Left colon (tissue), 2 donors: ENCODE data around the gene KRTAP1-5. TPM values are rescaled to one million over a fixed set of nuclear protein-coding genes. Genes with fewer than 3 reads are reported as not detected.
"Not testable (repeated sequence)": the region's sequence is repeated elsewhere in the genome, so short reads cannot be mapped to it uniquely, and the experiment has no call there.

Source experiments
- ATAC-seq: fragments of 200-7000 bp; cut with Tn5 transposase; one replicate; pipeline ENCODE4 v1.9.1; 2020; ENCODE audit warnings: mild to moderate bottlenecking, moderate library complexity
- DNase-seq, 2 donors: peaks; one replicate each; pipeline ENCODE4 v3.0.0-alpha.2; 2020
- intact Hi-C, 2 donors: fragments of 100-400 bp; cut with DNase I in 1 of 2; cut with micrococcal nuclease in 1 of 2; formaldehyde crosslinking; loops; one replicate each; pipeline versions ENCODE4 v1.11.2 to v1.14.0; 2022; cut with DNase I, micrococcal nuclease
- long read RNA-seq: library from polyadenylated mRNA; unstranded; transcript quantifications from one replicate; pipeline ENCODE4 v2.0.0, GENCODE V29; 2021
- total RNA-seq, 2 donors: library from RNA; stranded (reverse); fragmentation: NEBNext Ultra II Directional; extraction: Animal tissue kit (Norgen Biotek cat#: 25700); gene quantifications; one replicate each; pipeline ENCODE4 v1.2.1, GENCODE V29; 2021
- donor health status: DM: no; HTN: no; CAD: no.
- donor health status: DM: yes; HTN: yes; CAD: no.

The KRTAP1-5 gene, protein sequence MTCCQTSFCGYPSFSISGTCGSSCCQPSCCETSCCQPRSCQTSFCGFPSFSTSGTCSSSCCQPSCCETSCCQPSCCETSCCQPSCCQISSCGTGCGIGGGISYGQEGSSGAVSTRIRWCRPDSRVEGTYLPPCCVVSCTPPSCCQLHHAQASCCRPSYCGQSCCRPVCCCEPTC
- not detected for total RNA-seq
- long read RNA-seq = 0 reads

DNA sequence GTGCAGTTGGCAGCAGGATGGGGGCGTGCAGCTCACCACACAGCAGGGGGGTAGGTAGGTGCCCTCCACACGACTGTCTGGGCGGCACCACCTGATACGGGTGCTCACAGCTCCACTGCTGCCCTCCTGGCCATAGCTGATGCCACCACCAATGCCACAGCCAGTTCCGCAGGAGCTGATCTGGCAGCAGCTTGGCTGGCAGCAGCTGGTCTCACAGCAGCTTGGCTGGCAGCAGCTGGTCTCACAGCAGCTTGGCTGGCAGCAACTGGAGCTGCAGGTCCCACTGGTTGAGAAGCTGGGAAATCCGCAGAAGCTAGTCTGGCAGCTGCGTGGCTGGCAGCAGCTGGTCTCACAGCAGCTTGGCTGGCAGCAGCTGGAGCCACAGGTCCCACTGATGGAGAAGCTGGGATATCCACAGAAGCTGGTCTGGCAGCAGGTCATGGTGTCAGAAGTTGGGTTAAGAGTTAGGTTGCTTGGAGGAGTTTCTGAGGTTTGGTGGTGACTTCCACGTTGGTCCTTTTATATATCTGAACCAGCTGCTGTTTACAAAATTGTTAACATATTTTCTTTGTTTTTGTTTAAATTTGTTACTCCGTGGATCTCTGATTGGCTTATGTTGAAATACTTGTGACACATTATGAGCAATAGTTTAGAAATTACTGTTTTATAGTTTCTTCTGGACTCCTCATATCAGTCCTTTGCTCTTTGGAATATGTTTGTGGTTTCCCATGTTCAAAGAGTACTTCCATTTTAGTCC is at the start of gene KRTAP1-5:
Gene KRTAP1-5 (minus strand): TSS at position 494 of the 757 bp plus-strand sequence. CDS start 53 bp downstream, at position 441.
- ATAC-seq = no peak
- intact Hi-C loops = no loop called here

DNA sequence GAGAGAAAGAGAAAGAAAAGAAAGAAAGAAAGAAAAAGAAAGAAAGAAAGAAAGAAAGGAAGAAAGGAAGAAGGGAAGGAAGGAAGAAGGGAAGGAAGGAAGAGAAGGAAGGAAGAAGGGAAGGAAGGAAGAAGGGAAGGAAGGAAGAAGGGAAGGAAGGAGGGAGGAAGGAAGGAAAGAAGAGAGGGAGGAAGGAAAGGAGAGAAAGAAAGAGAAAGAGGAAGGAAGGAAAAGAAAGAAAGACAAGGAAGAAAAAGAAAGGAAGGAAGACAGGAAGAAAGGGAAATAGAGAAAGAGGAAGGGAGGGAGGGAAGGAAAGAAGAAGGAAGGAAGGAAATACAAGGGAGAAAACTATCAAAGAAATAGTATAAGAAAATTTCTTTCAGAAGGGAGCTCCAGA is 49.8 kb upstream of the KRTAP1-5 start:
- no peak for DNase-seq
- ATAC-seq = no peak
- intact Hi-C loops = no loop called here

More for the DNA sequence above, at the start of gene KRTAP1-5:
- DNase-seq = no peak

DNA sequence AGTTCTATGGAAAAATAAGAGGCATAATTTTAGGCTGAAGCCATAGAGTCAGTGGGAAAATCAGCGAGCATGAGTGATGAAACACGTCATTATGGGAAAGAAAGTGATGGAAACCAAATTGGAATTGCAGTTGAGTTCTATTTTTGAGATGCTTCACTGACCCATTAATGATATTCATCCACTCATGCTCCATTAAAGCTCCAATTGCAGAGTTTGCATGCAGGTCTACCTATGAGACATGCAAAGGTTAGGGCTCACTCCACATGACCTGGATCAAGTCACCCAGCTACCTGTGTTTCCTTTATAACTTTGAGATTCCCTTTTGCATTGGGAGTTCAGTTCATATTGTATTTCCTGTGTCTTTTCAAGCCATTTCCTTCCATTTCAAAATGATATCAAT is 46.7 kb upstream of the KRTAP1-5 start:
- intact Hi-C loops = no loop called here
- DNase-seq (no peak), ATAC-seq (no peak)

DNA sequence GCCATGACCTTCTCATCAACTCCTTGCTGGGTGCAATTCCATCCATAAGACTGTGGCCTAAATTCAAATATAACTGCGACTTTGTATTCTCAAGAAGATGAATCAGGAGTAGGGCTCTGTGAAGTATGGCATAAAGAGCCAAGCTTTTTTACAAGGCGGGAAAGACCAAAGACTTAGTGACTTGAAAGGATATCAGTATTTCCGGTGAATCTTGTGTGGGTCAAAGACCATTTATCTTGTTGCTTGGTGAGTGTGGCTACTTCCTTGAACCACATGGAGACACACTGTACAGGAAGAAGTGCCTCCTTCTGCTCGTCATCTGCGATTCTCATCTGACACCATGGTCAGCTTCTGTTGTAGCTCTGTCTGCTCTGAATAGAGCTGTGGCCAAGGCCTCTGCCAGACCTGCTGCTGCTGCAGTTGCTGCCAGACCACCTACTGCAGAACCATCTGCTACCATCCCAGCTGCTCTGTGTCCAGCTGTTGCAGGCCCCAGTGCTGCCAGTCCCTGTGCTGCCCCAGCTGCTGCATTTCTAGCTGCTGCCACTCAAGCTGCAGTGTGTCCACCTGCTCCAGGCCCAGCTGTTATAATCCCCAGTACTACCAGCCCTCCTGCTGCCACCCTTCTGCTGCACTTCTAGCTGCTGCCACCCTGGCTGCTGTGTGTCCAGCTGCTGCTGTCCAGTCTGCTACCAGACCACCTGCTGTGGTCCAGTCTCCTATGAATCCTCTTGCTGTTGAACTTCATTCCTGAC is 44.8 kb upstream of the KRTAP1-5 start:
- no peak for ATAC-seq
- DNase-seq = no peak
- intact Hi-C loops = no loop called here

DNA sequence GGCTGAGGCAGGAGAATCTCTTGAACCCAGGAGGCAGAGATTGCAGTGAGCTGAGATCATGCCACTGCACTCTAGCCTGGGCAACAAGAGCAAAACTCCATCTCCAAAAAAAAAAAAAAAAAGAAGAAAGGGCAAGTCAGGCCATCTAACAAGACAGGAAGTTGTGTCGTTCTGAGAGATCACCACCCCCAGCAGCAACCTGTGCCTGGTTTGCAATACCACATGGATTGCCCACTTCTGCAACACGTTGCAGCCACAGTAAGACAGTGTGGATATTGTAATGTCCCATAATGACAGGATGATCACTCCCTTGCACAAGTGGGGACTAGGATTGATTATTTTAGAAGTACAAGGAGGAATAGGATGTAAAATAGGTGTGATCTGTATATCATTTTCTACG is 42.0 kb upstream of the KRTAP1-5 start:
- intact Hi-C loops = no loop called here
- ATAC-seq = no peak
- DNase-seq = no peak

DNA sequence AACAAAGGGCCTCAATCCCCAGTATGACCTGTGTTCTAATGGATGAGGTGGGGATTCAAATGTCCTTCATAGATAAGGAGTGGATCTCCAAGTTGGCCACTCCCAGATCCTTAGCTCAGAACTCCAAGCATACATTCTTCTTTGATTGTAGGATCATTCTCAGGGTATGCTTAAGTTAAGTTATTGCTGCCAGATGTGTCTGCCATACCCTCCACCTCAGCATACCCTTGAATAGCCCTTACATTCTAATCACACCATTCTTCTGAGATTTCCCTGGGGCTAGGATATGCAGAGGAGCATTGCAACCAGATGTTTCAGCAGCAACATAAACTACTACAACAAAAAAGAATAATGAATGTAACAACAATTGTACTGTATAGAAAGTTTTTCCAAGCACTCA is 40.3 kb upstream of the KRTAP1-5 start:
- intact Hi-C loops = no loop called here

DNA sequence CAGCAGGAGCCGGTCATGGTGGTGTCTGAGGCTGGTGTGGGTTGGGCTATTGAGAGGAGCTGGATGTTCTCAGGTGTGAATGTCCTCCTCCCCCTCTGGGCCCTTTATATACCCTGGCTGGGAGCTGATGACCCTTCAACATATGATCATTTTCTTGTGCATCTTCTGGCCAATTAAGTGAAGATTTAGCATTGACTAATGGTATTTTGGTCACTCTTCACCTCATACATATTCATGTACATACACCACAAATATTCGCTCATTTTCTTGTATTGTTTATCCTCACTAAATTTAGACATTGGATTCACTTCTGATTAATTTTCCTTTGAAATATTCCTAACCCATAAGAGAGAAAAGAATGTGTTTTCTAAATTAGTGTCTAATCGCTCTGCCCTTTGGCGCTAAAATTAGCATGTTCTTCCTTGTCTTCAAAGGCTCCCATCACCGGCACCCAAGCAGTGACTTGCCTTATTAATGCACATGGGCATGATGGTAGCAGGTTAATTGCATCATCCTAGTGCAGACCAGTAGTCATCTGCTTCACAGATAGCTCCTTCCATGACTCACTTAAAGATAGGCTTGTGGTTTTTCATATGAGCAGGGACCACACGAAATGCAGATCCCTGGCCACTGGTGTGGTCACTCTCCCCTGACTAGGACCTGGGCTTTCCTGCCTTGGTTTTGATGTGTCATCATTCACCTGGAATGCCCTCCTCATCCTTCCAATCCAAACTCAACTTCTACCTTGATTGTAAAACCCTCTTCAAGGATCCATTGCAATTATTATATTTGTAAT is 39.0 kb upstream of the KRTAP1-5 start, which contains the start of gene KRTAP2-4:
Gene KRTAP2-4 (minus strand): TSS at position 51 of the 796 bp plus-strand sequence. CDS start 34 bp downstream, at position 17.
- ATAC-seq = no peak

More for the DNA sequence above, 40.3 kb upstream of the KRTAP1-5 start:
- no peak for DNase-seq
- ATAC-seq = no peak

DNA sequence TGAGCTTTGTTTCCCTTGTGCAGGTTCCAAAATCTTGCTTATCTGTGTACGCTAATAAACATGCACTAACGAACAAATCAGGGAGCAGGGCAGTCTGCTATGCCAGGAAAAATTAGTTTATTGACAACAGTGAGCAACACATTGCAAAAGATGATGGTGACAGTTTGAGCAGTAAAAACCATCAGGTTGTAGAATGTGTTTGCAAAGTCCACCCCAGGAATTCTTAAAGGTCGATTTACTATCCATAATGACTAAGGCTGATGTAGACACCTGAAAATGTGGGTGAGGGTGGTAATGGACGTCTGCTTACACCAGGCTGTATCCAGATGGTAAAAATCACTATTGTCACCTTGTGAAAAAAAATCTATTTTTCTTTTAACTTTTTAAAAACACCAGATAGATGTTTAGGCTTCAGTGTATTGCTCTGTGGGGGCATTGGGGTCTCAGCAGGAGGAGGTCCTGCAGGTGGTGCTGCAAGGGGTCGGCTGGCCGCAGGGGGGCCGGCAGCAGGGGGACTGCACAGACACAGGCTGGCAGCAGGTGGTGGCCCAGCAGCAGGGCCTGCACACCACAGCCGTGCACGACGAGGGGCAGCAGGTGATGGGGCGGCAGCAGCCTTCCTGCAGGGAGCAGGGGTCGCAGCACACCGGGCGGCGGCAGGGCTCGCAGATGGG is 38.1 kb upstream of the KRTAP1-5 start:
- ATAC-seq, DNase-seq, intact Hi-C loops: not testable (repeated sequence)

More for the DNA sequence above, 39.0 kb upstream of the KRTAP1-5 start, which contains the start of gene KRTAP2-4:
- intact Hi-C loops = no loop called here
- no peak for DNase-seq

DNA sequence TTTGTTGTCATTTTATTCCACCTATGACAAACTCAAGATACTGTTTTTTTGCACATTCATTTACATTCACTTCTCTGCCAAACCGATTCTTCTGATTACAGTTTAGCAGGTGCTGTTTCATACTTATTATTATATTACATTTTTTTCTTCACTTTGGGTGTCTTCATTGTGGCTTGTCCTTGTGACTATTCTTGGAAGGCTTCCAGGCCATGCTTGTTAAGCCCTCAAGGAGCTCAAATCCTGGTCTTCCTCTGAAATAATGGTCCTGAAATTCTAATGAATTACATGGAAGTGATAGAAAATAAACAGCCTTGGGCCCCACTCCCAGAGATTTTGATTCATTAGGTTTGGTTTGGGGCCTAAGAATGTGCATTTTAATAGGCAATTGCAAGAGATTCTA is 37.3 kb upstream of the KRTAP1-5 start:
- intact Hi-C loops = no loop called here
- DNase-seq = no peak
- ATAC-seq = no peak

DNA sequence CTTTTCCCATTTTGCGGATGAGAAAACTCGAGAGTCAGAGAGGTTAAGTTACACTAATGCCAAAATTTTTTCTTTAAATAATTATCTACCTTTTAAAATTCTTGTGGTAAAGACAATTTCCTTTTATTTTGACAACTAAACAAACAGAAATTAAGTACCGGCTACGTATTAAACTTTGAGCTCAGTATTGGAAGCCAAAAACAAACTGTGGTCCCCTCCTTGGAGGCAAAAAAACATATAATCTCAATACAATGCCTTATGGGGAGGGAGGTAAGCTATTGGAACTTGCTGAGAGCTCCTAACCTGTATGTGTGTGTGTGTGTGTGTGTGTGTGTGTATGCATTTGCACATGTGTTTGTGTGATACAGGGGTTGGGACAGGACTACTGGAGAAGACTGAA is 36.4 kb upstream of the KRTAP1-5 start:
- intact Hi-C loops = no loop called here
- DNase-seq (no peak), ATAC-seq (no peak)

DNA sequence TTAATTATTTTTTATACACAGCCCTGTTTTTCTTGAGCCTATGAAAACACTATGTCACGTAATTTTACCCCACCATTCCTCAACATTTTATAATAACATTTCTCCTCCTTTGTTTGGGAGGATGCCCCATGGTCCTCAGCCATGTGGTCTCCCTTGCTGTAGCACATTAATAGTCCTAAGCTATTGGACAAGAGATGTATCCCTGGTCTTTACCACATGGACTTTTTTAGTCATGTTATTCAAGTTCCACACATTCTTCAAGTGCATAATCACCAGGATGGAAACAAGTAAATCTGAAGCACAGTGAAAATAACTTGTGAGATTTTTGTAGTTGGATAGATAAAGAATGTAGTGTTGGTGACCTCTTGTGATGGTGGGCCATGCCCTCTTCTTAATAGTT is 35.0 kb upstream of the KRTAP1-5 start:
- intact Hi-C loops = no loop called here
- DNase-seq = no peak
- ATAC-seq = no peak

DNA sequence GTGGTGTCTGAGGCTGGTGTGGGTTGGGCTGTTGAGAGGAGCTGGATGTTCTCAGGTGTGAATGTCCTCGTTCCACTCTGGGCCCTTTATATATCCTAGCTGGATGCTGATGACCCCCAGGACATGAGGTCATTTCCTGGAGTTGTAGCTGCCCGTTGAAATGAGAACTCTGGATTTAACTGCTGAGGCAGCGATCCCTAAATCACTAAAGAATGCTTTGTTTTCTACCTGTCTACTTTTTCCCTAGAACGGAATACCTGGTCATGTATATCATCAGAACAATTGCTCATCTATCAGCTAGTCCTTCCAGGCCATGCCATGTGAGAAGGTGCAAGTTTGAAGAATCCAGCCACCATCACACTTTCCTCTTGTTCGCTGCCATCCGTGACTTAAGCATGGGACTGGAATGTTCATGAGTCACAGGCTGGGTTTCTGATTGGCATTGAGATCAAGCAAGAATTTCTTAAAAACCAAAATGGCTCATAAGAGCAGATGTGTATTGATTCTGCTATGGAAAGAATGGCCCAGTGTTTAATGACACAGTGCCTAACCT is 33.1 kb upstream of the KRTAP1-5 start, which contains the start of gene KRTAP2-3:
Gene KRTAP2-3 (minus strand): TSS at position 63 of the 553 bp plus-strand sequence. CDS start 64 bp downstream, outside the sequence.
- DNase-seq (no peak), ATAC-seq (no peak)
- intact Hi-C loops = no loop called here

DNA sequence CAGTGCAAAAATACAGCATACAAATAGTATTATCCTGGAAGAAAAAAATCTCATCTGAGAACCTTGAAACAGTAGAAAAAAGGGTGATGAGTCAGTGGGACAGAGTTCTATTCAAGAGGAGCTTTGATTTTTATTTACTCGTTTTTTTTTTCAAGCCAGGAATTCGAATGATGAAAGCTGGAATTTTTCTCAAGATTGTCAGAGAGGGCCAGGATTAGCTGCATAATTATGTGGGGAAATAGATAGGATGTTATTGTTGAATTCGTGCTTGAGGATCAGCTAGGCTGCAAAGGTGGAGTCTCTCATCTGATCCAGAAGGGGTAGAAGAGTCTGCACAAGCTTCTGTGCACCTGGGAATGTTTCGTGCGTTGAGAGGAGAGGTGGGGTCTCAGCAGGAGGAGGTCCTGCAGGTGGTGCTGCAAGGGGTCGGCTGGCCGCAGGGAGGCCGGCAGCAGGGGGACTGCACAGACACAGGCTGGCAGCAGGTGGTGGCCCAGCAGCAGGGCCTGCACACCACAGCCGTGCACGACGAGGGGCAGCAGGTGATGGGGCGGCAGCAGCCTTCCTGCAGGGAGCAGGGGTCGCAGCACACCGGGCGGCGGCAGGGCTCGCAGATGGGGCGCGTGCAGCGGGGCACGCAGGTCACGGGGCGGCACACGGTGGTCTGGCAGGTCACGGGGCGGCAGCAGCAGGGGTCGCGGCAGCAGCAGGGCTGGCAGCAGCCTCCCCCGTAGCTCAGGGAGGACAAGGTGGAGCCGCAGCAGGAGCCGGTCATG is 32.5 kb upstream of the KRTAP1-5 start:
- intact Hi-C loops, DNase-seq, ATAC-seq: not testable (repeated sequence)

DNA sequence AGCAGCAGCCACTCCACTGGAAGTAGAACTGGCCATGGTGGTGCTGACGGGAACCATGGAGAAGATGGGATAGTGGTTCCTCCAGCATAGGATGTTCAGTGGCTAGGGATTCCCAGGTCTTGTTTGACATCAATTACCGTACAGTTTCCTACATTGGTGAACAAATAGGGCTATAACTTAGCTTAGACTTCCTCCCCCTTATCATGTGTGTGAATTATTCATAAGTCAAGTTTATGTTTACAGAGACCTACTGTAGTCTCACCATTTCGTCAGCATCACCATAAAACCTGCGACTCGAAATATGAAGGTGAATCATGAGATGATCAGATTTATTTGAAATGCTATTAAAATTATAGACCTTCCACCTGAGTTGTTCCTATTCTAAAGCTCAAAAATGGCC is 31.7 kb upstream of the KRTAP1-5 start:
- intact Hi-C loops = no loop called here
- no peak for ATAC-seq
- DNase-seq = no peak

DNA sequence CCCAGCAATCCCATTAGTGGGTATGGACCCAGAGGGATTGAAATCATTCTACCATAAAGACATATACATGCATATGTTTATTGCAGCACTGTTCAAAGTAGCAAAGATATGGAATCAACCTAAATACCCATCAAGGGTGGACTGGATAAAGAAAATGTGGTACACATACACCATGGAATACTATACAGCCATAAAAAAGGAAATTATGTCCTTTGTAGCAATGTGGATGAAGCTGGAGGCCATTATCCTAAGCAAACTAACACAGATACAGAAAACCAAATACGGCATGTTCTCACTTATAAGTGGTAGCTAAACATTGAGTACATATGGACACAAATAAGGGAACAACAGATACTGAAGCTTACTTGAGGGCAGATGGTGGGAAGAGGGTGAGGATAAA is 30.5 kb upstream of the KRTAP1-5 start:
- ATAC-seq = no peak
- intact Hi-C loops = no loop called here
- DNase-seq = no peak

DNA sequence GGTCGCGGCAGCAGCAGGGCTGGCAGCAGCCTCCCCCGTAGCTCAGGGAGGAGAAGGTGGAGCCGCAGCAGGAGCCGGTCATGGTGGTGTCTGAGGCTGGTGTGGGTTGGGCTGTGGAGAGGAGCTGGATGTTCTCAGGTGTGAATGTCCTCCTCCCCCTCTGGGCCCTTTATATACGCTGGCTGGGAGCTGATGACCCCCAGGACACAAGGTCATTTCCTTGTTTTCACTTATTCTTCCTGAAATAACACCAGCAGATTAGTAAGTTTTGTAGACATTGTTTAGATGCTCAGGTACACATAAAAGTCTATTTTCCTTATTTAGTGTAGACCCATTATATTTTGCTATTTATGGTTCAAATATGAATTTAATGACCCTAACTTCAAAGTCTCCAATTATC is 28.1 kb upstream of the KRTAP1-5 start, which contains the start of gene KRTAP2-2:
Gene KRTAP2-2 (minus strand): TSS at position 101 of the 400 bp plus-strand sequence. CDS start 19 bp downstream, at position 82.
- DNase-seq, intact Hi-C loops, ATAC-seq: not testable (repeated sequence)

DNA sequence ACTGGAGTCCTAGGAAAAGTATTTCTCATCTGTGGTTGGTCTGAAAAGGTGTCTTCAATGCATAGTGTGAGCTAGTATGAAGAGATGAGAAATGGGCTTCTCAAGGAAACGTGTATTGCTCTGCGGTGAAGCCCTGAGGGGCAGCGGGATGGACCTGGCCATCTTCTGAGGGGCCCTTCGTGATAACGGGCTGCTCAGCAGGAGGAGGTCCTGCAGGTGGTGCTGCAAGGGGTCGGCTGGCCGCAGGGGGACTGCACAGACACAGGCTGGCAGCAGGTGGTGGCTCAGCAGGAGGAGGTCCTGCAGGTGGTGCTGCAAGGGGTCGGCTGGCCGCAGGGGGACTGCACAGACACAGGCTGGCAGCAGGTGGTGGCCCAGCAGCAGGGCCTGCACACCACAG is 27.5 kb upstream of the KRTAP1-5 start:
- ATAC-seq, intact Hi-C loops, DNase-seq: not testable (repeated sequence)
